ENCODE measurements around the gene JUNB. TPM values are rescaled to one million over a fixed set of nuclear protein-coding genes. Genes with fewer than 3 reads are reported as not detected.

Gene JUNB
- total and polyA plus RNA-seq, 2 of the 13 experiments (the other 11 are each of a cell fraction or from before 2014, with no cell fraction given) = 7.7 to 8.2 TPM

DNA sequence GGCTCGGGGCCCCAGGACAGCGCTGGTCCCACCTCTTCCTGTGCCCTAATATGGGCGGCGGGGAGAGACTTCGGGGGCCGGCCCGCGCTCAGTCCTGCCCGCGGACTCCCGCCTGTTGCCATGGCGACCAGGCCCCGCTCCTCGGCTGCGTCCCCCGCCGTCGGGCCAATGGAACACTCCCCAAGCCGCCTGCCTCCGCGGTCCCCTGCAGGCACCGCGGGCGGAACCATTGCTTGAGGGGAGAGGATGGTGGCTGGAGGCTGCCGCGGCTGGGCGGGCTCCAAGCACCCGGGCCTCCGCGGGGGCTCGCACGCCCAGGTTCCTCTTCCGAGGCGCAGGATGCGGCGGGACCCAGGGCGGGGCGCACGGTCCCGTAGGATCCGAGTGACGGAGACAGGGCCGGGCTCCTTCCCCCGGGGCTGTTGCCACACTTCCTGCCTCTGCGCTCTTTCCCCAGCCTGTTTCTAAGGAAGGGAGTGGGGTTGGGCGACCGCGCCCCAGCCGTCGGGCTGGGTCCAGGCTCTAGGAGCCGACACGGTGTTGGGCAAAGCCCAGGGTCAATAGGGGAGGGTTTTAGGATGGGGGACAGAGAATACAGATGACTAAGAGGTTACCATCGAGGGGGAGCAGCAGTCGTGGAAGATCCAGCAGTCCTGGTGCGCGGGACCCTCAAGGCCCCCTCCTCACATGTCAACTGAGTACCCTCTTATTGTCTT is 1.2 kb upstream of the JUNB start:
- ChIA-PET POLR2A (interaction anchor here (0.7 to 3.9 kb wide), 5 partner anchors 12 to 53 kb away, joined by 3 to 124 read pairs (median 10); partner anchors contain the start of genes GET3 and HOOK2), CTCF (ENCODE audit: low intra/inter-chr PET ratio, low total read pairs) (interaction anchor here (1.4 kb wide), 1 partner anchor 12 kb away, joined by 4 read pairs; no protein-coding TSS in a partner anchor)
- Histone ChIP-seq H2AFZ (ENCODE audit: low read length) (no peak overlapping the region), H3K79me2 (ENCODE audit: insufficient read depth, low read length) (peaks cover 8% of the 10 kb centered on the region), H4K20me1 (ENCODE audit: insufficient read depth, low read length) (no peaks in the 10 kb centered on the region), H3K36me3 (replicated peaks in 1 of 2; ENCODE audit: control insufficient read depth in 1 of 2, insufficient read depth in 2 of 2, low read length in 2 of 2) (no peaks in the 10 kb centered on the region), H3K9ac (ENCODE audit: insufficient read depth, low read depth, low read length) (peak overlapping the region; percentile 89), H3K4me3 (replicated peaks in 1 of 3; ENCODE audit: insufficient read depth in 1 of 3, low read depth in 2 of 3, low read length in 3 of 3) (peak overlapping the region; percentile 47 to 87 (median 60)), H3K4me1 (ENCODE audit: insufficient read depth, low read length) (peaks cover 65% of the 10 kb centered on the region), H3K27me3 (ENCODE audit: control insufficient read depth in 1 of 2, insufficient read depth in 2 of 2, low read length in 2 of 2) (no peaks in the 10 kb centered on the region; a peak in 1 of 5 replicates), H3K9me3 (ENCODE audit: low read length) (no peaks in the 10 kb centered on the region), H3K27ac (ENCODE audit: extremely low read length, insufficient read depth, low read length) (peak overlapping the region; percentile 31), H3K4me2 (ENCODE audit: low read depth, low read length) (peak overlapping the region; percentile 99)
- no TSS peak for BruUV-seq (replicated peaks)
- in situ Hi-C loops (cut with HindIII; ENCODE audit: extremely low pct_ligation_motif_present, low pct_unique_long_range_greater_than_20kb) (no loop called here), intact Hi-C loops (cut with micrococcal nuclease; ENCODE audit: unreplicated experiment) (no loop called here)
- ATAC-seq (peak; percentile 38), FAIRE-seq (no peak), DNase-seq (ENCODE audit: low spot score) (peak; percentile 87)
- 0% methylated on average over 8 of the region's 56 CpGs for WGBS (ENCODE audit: low lambda C conversion rate)
- TF ChIP-seq RBAK (CRISPR knock-in tag; IDR thresholded peaks at IDR 0.05) = no peak
- no peak for TF ChIP-seq ZBTB21 (CRISPR knock-in tag; IDR thresholded peaks at IDR 0.05)
- no peak for TF ChIP-seq NONO (IDR thresholded peaks at IDR 0.05)
- TF ChIP-seq NONO (CRISPR knock-in tag; conservative IDR thresholded peaks at IDR 0.05) = 0 out of 2 replicates have a peak, but pooled peaks have one; percentile 38
- TF ChIP-seq, protein P1, sequence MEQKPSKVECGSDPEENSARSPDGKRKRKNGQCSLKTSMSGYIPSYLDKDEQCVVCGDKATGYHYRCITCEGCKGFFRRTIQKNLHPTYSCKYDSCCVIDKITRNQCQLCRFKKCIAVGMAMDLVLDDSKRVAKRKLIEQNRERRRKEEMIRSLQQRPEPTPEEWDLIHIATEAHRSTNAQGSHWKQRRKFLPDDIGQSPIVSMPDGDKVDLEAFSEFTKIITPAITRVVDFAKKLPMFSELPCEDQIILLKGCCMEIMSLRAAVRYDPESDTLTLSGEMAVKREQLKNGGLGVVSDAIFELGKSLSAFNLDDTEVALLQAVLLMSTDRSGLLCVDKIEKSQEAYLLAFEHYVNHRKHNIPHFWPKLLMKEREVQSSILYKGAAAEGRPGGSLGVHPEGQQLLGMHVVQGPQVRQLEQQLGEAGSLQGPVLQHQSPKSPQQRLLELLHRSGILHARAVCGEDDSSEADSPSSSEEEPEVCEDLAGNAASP (CRISPR knock-in tag; IDR thresholded peaks at IDR 0.05; ENCODE audit: borderline replicate concordance) = no peak
- peak; percentile 34; the same call in 1 of the 2 replicates for TF ChIP-seq ZNF605 (CRISPR knock-in tag; IDR thresholded peaks at IDR 0.05)
- TF ChIP-seq PAX8 (CRISPR knock-in tag; IDR thresholded peaks at IDR 0.05; ENCODE audit: borderline replicate concordance) = no peak
- TF ChIP-seq ZNF674 (CRISPR knock-in tag; IDR thresholded peaks at IDR 0.05; ENCODE audit: low read depth) = no peak
- TF ChIP-seq SP5 (CRISPR knock-in tag; IDR thresholded peaks at IDR 0.05; ENCODE audit: borderline replicate concordance, low read depth) = 0 out of 2 replicates have a peak, but pooled peaks have one; percentile 46
- peak; percentile 59 for TF ChIP-seq KLF6 (CRISPR knock-in tag; IDR thresholded peaks at IDR 0.05)
- no peak for TF ChIP-seq EED (CRISPR knock-in tag; IDR thresholded peaks at IDR 0.05)
- TF ChIP-seq SCMH1 (CRISPR knock-in tag; IDR thresholded peaks at IDR 0.05; ENCODE audit: borderline replicate concordance) = no peak
- TF ChIP-seq ZNF672 (CRISPR knock-in tag; IDR thresholded peaks at IDR 0.05) = no peak
- no peak for TF ChIP-seq ZNF792 (CRISPR knock-in tag; IDR thresholded peaks at IDR 0.05)
- TF ChIP-seq RAD21 (CRISPR knock-in tag; IDR thresholded peaks at IDR 0.05) = peak; percentile 30; the same call in 1 of the 2 replicates
- TF ChIP-seq ZNF333 (CRISPR knock-in tag; IDR thresholded peaks at IDR 0.05; ENCODE audit: borderline replicate concordance) = no peak
- no peak for TF ChIP-seq DNMT1 (CRISPR knock-in tag; IDR thresholded peaks at IDR 0.05)
- TF ChIP-seq TP53 (CRISPR knock-in tag; conservative IDR thresholded peaks at IDR 0.05) = no peak
- peak; percentile 31 for TF ChIP-seq HNRNPK (IDR thresholded peaks at IDR 0.05; ENCODE audit: low read depth, low read length, poor library complexity, severe bottlenecking)
- no peak for TF ChIP-seq ZNF180 (CRISPR knock-in tag; IDR thresholded peaks at IDR 0.05; ENCODE audit: borderline replicate concordance, low read depth)
- 0 out of 2 replicates have a peak, but pooled peaks have one; percentile 16 for TF ChIP-seq DMAP1 (CRISPR knock-in tag; IDR thresholded peaks at IDR 0.05)
- no peak for TF ChIP-seq FOXA1 (IDR thresholded peaks at IDR 0.05)
- no peak for TF ChIP-seq FOXA1 (CRISPR knock-in tag; IDR thresholded peaks at IDR 0.05)
- peak; percentile 32; the same call in 1 of the 2 replicates for TF ChIP-seq ZNF205 (CRISPR knock-in tag; IDR thresholded peaks at IDR 0.05)
- no peak for TF ChIP-seq BORCS8-MEF2B (CRISPR knock-in tag; IDR thresholded peaks at IDR 0.05)
- TF ChIP-seq, protein P2, sequence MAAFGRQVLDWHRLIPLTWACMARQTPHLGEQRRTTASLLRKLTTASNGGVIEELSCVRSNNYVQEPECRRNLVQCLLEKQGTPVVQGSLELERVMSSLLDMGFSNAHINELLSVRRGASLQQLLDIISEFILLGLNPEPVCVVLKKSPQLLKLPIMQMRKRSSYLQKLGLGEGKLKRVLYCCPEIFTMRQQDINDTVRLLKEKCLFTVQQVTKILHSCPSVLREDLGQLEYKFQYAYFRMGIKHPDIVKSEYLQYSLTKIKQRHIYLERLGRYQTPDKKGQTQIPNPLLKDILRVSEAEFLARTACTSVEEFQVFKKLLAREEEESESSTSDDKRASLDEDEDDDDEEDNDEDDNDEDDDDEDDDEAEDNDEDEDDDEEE (CRISPR knock-in tag; IDR thresholded peaks at IDR 0.05) = no peak
- no peak for TF ChIP-seq ZBTB38 (CRISPR knock-in tag; IDR thresholded peaks at IDR 0.05)

All from HepG2 (cell line).